NOMO-1 treated with DMSO at 0.1 percent for 48 hours (cell line): Measurements from ENCODE around the gene EFNA5.

Experiments
- DNase-seq: peaks from one replicate; lab custom pipeline; 2025; ENCODE audit not compliant: unreplicated experiment; lab: John Stamatoyannopoulos, UW

Gene EFNA5

DNA sequence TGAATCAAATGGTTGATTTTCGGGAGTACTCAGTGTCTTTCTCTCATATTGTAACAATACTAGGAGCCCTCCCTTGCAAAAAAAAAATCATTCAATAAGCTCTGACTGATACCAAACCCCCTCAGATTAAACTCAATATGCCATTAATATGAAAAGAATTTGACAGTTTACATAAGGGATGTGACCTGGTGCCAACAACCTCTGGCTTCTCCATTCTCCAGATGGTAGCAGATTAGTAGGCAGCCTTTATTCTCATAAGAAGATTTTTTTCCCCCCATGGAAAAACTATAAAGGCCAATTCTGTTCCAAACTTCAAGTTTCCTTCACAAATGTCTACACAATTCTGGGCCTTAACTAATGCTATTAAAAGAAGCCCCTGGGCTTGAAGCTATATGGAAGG, 96.5 kb downstream of the EFNA5 start:
- no peak for DNase-seq

- no peak for DNase-seq
Observed at GRCh38 chr5:107572715-107573368, 97.9 kb downstream of the EFNA5 start.

DNA sequence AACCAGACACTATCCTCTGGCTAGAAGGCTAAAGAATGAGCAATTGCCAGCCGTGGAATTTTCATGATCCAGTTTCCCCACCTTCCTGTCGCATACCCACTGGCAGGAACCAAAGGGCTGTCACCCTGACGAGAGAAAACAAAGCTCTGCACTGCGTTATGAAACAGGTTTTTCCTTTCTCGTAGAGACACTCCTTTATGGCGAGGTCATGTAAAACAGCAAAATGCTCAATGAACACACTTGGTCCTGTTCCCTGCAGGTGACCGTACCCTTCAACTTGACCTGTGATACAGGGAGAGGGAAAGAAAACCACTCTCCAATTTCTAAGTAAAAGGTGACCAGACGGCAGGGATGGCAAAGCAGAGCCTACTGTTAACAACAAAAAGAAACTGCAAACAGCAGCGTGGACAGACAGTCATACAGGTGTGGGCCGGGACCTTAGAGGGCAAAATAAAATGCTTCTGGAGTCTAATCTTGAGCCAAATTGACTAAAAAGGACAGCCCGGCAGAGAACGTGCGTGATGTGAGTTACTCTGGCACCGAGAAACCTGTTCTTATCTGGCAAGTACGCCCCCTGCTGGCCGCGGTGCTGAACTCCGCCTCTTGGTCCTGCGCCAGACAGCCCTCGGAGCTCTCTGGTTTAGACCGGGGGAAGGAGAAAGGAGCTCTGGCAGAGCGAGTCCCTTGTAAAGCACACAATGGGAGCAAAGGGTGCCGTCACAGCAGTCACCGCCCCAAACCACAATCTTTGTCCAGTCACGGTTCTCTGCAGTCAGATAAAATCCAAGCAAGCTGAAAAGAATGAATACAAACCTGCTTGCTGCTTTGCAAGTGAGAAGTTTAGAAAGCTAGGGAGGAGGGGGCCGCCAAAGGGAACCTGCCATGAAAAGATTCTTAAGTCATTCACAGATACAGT, 98.9 kb downstream of the EFNA5 start:
- peak; percentile 87 for DNase-seq

DNA sequence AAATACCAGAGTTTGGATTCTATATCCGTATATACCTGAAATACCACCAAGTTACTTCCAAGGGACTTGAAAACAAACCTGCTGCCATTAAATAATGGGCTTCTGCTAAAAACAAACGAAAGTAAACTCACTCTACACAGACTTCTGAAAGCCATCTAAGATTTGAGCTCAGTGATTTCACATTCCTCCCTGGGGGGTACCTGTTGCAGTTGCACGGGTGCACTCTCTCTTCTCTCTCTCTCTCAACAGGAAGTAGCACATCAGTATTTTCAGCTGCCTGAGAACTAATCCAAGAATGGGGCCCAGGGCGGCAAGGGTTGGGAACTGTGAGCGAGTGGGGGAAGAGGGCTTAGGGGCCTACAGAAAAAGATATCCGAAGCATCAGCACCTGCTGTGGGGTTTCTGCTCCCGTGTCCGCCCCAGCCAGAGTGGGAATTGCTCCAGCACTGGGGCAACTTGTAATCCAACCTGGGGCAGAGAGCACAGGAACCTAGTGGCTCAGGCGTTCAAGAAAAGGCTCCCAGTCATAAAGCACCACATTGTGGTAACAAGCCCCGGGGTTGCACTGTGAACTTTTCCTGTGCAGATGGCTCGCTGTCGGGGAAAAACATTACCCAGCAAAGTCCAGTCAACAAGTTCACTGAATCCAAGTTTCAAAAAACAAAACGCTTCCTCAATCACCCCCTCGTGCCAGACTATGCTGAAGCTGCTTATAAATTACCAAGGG, 99.8 kb downstream of the EFNA5 start:
- DNase-seq = no peak

GRCh38 chr5:107570181-107570580, 100.6 kb downstream of the EFNA5 start:
- DNase-seq = no peak

GRCh38 chr5:107567901-107568671, 102.7 kb downstream of the EFNA5 start:
- DNase-seq = no peak

DNA sequence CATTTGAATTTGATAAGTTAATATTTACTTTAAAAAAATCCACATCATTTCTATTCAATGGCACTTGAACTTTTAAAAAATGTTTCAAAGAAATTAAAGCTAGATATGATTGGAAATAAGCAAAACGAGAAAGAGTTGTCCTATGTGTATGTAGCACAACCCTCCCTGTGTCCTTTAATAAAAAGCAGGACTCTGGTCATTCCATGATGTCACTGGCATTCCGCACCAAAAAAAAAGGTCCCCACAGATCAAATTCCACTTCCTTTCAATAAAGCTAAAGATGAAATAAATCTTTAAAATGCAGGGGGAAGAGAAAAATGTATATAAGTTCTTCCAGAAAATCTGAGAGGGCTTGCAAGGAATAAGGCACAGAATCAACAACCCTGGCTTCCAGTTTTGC, 103.8 kb downstream of the EFNA5 start:
- DNase-seq = no peak

- no peak for DNase-seq
Observed at GRCh38 chr5:107565791-107566767, 104.7 kb downstream of the EFNA5 start.

DNA sequence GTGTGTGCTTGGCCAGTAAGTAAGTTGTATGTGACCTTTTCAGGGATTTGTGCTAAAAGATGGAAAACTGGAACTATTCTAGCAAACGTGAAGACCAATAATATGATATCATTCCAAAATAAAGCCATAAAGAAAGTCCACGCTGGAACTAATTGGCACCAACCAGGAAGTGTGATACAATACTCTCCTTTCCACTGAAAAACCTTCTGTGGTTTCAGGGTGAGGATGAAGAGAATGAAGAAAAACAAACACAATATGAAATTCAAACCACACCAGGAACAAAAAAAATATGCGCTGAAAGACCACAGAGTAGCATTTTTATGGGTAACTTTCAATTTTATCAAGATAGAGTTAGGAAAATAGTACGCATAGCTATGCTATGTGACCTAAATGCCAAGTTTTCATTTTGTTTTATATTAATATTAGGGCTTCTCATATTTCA, 105.8 kb downstream of the EFNA5 start:
- DNase-seq = no peak

- DNase-seq = no peak
Observed at GRCh38 chr5:107563959-107564544, 106.7 kb downstream of the EFNA5 start.

- no peak for DNase-seq
Observed at GRCh38 chr5:107560377-107560776, 110.4 kb downstream of the EFNA5 start.

GRCh38 chr5:107558823-107559375, 111.8 kb downstream of the EFNA5 start:
- DNase-seq = no peak

DNA sequence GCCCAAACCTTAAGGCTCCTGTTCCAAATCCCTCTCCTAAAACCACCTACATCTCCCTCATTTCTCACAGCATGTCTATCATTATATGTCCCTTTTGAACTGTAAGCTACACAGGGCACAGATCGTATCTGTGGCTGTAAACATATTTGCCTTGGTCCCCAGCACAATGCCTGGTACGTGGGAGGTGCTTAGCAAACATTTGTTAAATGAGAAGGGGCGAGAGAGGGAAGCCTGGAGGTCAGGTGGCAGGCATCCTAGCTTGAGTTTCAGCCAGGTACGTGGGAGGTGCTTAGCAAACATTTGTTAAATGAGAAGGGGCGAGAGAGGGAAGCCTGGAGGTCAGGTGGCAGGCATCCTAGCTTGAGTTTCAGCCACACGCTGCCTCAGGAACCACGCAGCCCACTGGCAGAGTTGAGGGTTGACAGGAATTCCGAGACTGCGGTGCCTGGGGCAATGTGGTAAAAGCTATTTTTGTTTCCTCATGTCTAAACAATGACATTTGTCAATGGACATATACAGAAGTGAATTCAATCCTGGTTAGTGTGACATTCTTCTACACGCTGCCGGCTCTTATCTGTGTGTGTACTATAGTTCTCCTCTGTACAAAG, 113.6 kb downstream of the EFNA5 start:
- DNase-seq = no peak

DNA sequence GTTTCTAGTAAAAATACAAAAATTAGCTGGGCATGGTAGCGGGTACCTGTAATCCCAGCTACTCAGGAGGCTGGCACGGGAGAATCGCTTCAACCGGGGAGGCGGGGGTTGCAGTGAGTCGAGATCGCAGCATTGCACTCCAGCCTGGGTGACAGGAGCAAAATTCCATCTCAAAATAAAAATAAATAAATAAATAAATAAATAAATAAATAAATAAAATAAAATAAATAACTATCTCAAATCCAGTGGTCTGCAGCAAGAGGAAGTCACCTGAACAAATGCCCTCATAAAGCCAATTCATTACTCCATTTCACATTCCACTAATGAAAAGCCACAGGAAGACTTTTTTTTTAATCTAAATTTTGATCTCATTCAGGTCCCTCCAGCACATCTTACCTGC, 114.2 kb downstream of the EFNA5 start:
- DNase-seq = no peak

DNA sequence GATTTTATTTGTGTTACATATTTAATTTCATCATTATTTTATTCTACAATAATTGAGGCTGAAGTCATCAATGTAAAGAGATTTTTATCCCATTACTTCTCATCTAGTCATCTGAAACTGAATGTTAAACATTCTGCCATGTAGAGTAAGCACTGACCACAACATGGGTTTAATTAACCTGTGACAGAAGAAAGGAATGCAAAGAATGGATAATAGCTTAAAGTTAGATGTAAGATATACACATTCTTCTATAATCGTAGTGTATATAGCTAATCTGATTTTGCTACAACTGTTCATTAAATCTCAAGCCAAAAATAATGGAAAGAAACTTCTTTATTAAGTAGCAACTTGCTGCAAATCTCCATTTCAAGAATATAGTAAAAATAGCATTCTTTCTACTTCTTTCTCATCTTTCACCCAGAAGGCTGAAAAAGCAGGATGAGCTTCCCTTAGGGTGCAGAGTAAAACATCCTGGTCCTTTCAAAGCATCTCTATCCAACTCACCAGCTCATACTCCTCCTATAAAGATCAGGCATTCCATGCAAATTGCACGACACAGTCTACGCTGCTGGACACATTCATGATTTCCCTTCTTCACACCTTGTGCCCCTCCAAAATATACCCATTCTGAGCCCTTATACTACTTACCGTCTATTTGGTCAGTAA, 115.2 kb downstream of the EFNA5 start:
- DNase-seq = no peak

GRCh38 chr5:107554776-107555424, 115.8 kb downstream of the EFNA5 start:
- no peak for DNase-seq

DNA sequence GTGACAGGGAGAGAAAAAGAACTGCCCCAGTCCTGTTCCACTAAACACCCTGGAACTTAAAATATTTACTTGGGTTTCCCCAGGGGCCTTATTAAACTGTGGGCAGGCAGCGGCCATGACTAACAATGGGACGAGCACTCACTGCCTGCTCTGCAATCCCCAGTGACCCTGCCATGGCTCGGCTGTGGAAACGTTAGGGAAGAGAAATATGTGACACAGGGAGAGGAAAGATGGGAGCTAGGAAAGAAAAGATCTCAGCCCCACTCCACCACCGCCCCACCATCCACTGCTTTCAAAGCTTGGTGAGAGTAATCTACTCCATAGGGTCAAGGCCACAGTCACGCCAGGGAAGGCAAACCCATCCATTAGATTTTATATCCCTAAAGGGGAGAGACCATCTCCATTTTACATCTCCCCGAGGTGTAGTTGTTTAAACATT, 117.6 kb downstream of the EFNA5 start:
- DNase-seq = no peak

- no peak for DNase-seq
Observed at GRCh38 chr5:107551088-107551487, 119.6 kb downstream of the EFNA5 start.
